ENCODE data around the gene RNF41.
"Not testable (repeated sequence)": the region's sequence is repeated elsewhere in the genome, so short reads cannot be mapped to it uniquely, and the experiment has no call there.

RNF41 gene

GRCh38 chr12:56262955-56263354 lies 41.2 kb upstream of the RNF41 start:
- peak; percentile 37 for TF ChIP-seq CTCF (IDR thresholded peaks at IDR 0.05; ENCODE audit: low read depth, low read length)
- DNase-seq (ENCODE audit: low read depth), result peak; percentile 58
- H3K4me3 ChIP-seq (ENCODE audit: low read depth, low read length), result not testable (repeated sequence)

- TF ChIP-seq CTCF (IDR thresholded peaks at IDR 0.05; ENCODE audit: low read depth, low read length), result no peak
- no peak for TF ChIP-seq POLR2A (IDR thresholded peaks at IDR 0.05; ENCODE audit: extremely low read depth, insufficient read length)
- TF ChIP-seq MAX (IDR thresholded peaks at IDR 0.05; ENCODE audit: low read depth, low read length), result no peak
- TF ChIP-seq MYC (IDR thresholded peaks at IDR 0.05; ENCODE audit: low read depth, low read length), result no peak
- no peak for DNase-seq (ENCODE audit: low read depth)
Observed at GRCh38 chr12:56261503-56262232, 39.9 kb upstream of the RNF41 start.

DNA sequence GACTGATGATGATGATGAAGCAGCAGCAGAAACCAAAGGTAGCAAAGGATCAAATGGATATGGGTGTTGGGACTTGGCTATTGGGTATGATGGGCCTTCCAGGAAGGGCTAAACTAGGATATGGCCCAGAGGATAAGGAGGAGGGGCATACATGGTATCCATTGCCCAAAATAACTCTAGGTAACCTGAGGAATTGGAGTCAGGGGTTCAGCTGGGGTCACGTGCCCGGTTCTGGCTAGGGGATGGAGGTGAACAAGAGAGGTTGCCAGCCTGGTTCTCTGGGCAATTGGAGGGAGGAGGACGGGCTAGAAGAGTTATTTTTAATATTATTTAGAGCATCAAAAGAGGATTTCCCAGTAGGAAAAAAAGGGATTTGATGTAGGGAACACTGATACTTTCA lies 39.2 kb upstream of the RNF41 start:
- DNase-seq (ENCODE audit: low read depth), result no peak
- TF ChIP-seq POLR2A (IDR thresholded peaks at IDR 0.05; ENCODE audit: extremely low read depth, insufficient read length), result no peak
- TF ChIP-seq MAX (IDR thresholded peaks at IDR 0.05; ENCODE audit: low read depth, low read length), result no peak
- TF ChIP-seq MYC (IDR thresholded peaks at IDR 0.05; ENCODE audit: low read depth, low read length), result no peak
- no peak for TF ChIP-seq CTCF (IDR thresholded peaks at IDR 0.05; ENCODE audit: low read depth, low read length)
- H3K4me3 ChIP-seq (ENCODE audit: low read depth, low read length), result no peak overlapping the region

More at GRCh38 chr12:56261503-56262232, 39.9 kb upstream of the RNF41 start:
- H3K4me3 ChIP-seq (ENCODE audit: low read depth, low read length), result no peak overlapping the region

GRCh38 chr12:56260380-56260779 lies 38.7 kb upstream of the RNF41 start:
- no peak overlapping the region for H3K4me3 ChIP-seq (ENCODE audit: low read depth, low read length)
- TF ChIP-seq CTCF (IDR thresholded peaks at IDR 0.05; ENCODE audit: low read depth, low read length), result no peak
- no peak for TF ChIP-seq MYC (IDR thresholded peaks at IDR 0.05; ENCODE audit: low read depth, low read length)
- no peak for TF ChIP-seq MAX (IDR thresholded peaks at IDR 0.05; ENCODE audit: low read depth, low read length)
- no peak for TF ChIP-seq POLR2A (IDR thresholded peaks at IDR 0.05; ENCODE audit: extremely low read depth, insufficient read length)
- DNase-seq (ENCODE audit: low read depth), result no peak

GRCh38 chr12:56258820-56259183 lies 37.1 kb upstream of the RNF41 start:
- H3K4me3 ChIP-seq (ENCODE audit: low read depth, low read length), result peak overlapping the region; percentile 77
- DNase-seq (ENCODE audit: low read depth), result no peak
- TF ChIP-seq MAX (IDR thresholded peaks at IDR 0.05; ENCODE audit: low read depth, low read length) (no peak), POLR2A (IDR thresholded peaks at IDR 0.05; ENCODE audit: extremely low read depth, insufficient read length) (no peak), MYC (IDR thresholded peaks at IDR 0.05; ENCODE audit: low read depth, low read length) (no peak), CTCF (IDR thresholded peaks at IDR 0.05; ENCODE audit: low read depth, low read length) (no peak)
